Pancreas (tissue), 10 donors: Measurements from ENCODE around the gene ATP8B3. TPM values are rescaled to one million over a fixed set of nuclear protein-coding genes. Genes with fewer than 3 reads are reported as not detected.
A peak's percentile ranks its signal among the peaks of the same experiment; 100 is the strongest.

Experiments used
- ATAC-seq, 4 donors: fragments of 200-7000 bp; cut with Tn5 transposase; one replicate each; pipeline versions ENCODE4 v1.8.0 to v1.9.1; 2020; ENCODE audit warnings: mild to moderate bottlenecking in 4 of 4, moderate library complexity in 4 of 4
- DNase-seq, 6 donors: peaks; one replicate each; pipeline ENCODE4 v3.0.0-alpha.2; 2020
- FAIRE-seq: peaks from 2 replicates; lab custom pipeline; 2012; peaks lifted over from hg19 to GRCh38; lab: Jason Lieb, UNC
- H3K27ac ChIP-seq, 4 donors: fragments of 200-600 bp; sonication (generic); 1 replicate in 3 of 4; 2 replicates in 1 of 4; pipeline versions ENCODE4 v1.5.0 to v1.8.0; 2020
- H3K27me3 ChIP-seq, 4 donors: fragments of 200-600 bp; one replicate each; pipeline ENCODE4 v1.8.0; 2021
- H3K36me3 ChIP-seq, 3 donors: fragments of 200-600 bp; sonication (generic) in 1 of 3; one replicate each; pipeline versions ENCODE4 v1.5.0 to v1.8.0; 2020 to 2021
- H3K4me1 ChIP-seq, 3 donors: fragments of 200-600 bp; one replicate each; pipeline ENCODE4 v1.8.0; 2021
- H3K4me3 ChIP-seq, 4 donors: fragments of 200-600 bp; sonication (generic) in 2 of 4; one replicate each; pipeline versions ENCODE4 v1.5.0 to v1.8.0; 2020 to 2021
- H3K9me3 ChIP-seq, 4 donors: fragments of 200-600 bp; one replicate each; pipeline ENCODE4 v1.8.0; 2021
- CTCF ChIP-seq, 4 donors: fragments of 200-600 bp; sonication (generic) in 3 of 4; IDR thresholded peaks; one replicate each; pipeline versions ENCODE4 v1.5.0 to v1.8.0; 2021; ENCODE audit warnings: antibody characterized with exemption in 4 of 4
- WGBS, 2 donors: extraction: QIAGEN DNeasy Blood & Tissue Kit; methylation state at CpG; one replicate each; pipeline ENCODE4 v1.1.7; 2013; 5-methylcytosine and 5-hydroxymethylcytosine counted together
- intact Hi-C, 3 donors: fragments of 100-400 bp; cut with DNase I; formaldehyde crosslinking; loops; one replicate each; pipeline versions ENCODE4 v1.11.1 to v1.14.2; 2022
- polyA plus RNA-seq, 2 donors: library from polyadenylated mRNA; stranded (reverse); fragments of 200-250 nt; gene quantifications; one replicate each; pipeline ENCODE4 v1.2.3, GENCODE V29; 2013
- total RNA-seq, 6 donors: library from RNA; stranded (reverse); fragmentation: NEBNext Ultra II Directional in 4 of 6; extraction: Animal tissue kit (Norgen Biotek cat#: 25700) in 4 of 6; gene quantifications; one replicate each; pipeline versions ENCODE4 v1.2.1 to v1.2.4, GENCODE V29; 2021 to 2023
- donor health status: healthy with polysubstance abuse.
- donor health status: DM: no; HTN: no; CAD: no; lungs with moderate emphysema.
- donor health status: DM: no; HTN: no; CAD: no.
- donor health status: control.
- donor health status: control.
- donor health status: Bipolar disorder and iron deficiency.
- donor health status: DM: yes; HTN: yes; CAD: no.
- donor health status: DM: no; HTN: no; CAD: no.
- donor health status: DM: no; HTN: no; CAD: no.
- donor health status: DM: yes; HTN: yes; CAD: no.

Gene ATP8B3
- total and polyA plus RNA-seq, 8 donors: 0.32 to 1.1 (median 0.54) TPM

- Histone ChIP-seq H3K4me3 (peak overlapping the region in 1 of 4 donors; percentile 40), H3K36me3 (no peaks in the 10 kb centered on the region), H3K27ac (peak overlapping the region; percentile 22 to 82 (median 66)), H3K27me3 (no peaks in the 10 kb centered on the region), H3K9me3 (no peaks in the 10 kb centered on the region), H3K4me1 (peaks cover 0 to 23% (median 0%) of the 10 kb centered on the region in 3 donors)
- TF ChIP-seq CTCF (IDR thresholded peaks at IDR 0.05): no peak
- DNase-seq: peak in 1 of 6 donors; percentile 19
- FAIRE-seq: no peak
- 81% methylated on average over 6 of the region's 6 CpGs for WGBS, 2 donors
- intact Hi-C loops: no loop called here
- ATAC-seq: no peak
Observed at GRCh38 chr19:1856345-1856697, 44.2 kb upstream of the ATP8B3 start.

GRCh38 chr19:1855828-1856255 is 43.8 kb upstream of the ATP8B3 start:
- Histone ChIP-seq H3K27me3 (no peaks in the 10 kb centered on the region), H3K4me3 (peak overlapping the region in 1 of 4 donors; percentile 40), H3K9me3 (no peaks in the 10 kb centered on the region), H3K27ac (peak overlapping the region; percentile 17 to 82 (median 66)), H3K36me3 (no peaks in the 10 kb centered on the region), H3K4me1 (peaks cover 0 to 20% (median 0%) of the 10 kb centered on the region in 3 donors)
- intact Hi-C loops: no loop called here
- DNase-seq (peak in 2 of 6 donors; percentile 20 to 34), ATAC-seq (no peak), FAIRE-seq (no peak)
- no peak for TF ChIP-seq CTCF (IDR thresholded peaks at IDR 0.05)
- WGBS, 2 donors: 70 to 76% methylated on average over 12 to 13 of the region's 13 CpGs

- H3K4me3 ChIP-seq: peak overlapping the region in 1 of 4 donors; percentile 40
- peaks cover 0 to 14% (median 0%) of the 10 kb centered on the region in 3 donors for H3K4me1 ChIP-seq
- peak overlapping the region; percentile 17 to 82 (median 66) for H3K27ac ChIP-seq
- intact Hi-C loops: no loop called here
- DNase-seq (peak; percentile 67 to 86 (median 74)), FAIRE-seq (no peak), ATAC-seq (peak in 3 of 4 donors; percentile 67 to 74 (median 73))
- H3K36me3 ChIP-seq: no peaks in the 10 kb centered on the region
- no peaks in the 10 kb centered on the region for H3K27me3 ChIP-seq
- WGBS, 2 donors: 49 to 50% methylated on average over 24 to 33 of the region's 33 CpGs
- no peak for TF ChIP-seq CTCF (IDR thresholded peaks at IDR 0.05)
- no peaks in the 10 kb centered on the region for H3K9me3 ChIP-seq
Observed at GRCh38 chr19:1855040-1855827, 43.2 kb upstream of the ATP8B3 start.

DNA sequence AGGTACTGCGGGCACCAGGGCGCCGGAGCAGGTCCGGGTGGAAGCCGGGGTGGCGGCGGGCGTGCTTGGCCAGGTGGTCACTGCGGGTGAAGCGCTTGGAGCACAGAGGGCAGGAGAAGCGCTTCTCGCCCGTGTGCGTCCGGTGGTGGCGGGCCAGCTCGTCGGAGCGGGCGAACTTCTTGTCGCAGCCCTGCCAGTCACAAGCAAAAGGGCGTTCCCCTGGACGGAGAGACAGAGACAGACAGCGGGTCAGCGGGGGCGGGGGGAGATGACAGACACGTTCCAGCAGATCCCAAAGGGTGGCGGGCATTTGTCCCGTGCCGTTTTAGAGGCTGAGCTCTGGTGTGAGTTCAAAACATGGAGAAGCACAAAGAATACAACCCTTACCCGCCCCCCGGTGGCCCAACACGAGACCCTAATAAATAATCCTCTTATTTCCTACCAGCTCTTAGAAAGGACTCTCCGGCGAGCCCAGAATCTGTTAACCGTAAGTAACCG is 42.5 kb upstream of the ATP8B3 start:
- intact Hi-C loops: no loop called here
- Histone ChIP-seq H3K4me3 (no peak overlapping the region), H3K27ac (peak overlapping the region in 2 of 4 donors; percentile 41 to 78), H3K27me3 (no peaks in the 10 kb centered on the region), H3K9me3 (no peaks in the 10 kb centered on the region), H3K4me1 (peaks cover 0 to 11% (median 0%) of the 10 kb centered on the region in 3 donors), H3K36me3 (no peaks in the 10 kb centered on the region)
- no peak for ATAC-seq
- 88 to 89% methylated on average over 37 of the region's 37 CpGs for WGBS, 2 donors
- peak in 5 of 6 donors; percentile 21 to 77 (median 53) for DNase-seq
- no peak for TF ChIP-seq CTCF (IDR thresholded peaks at IDR 0.05)
- FAIRE-seq: no peak
